Neural cell (in vitro differentiated cells): Measurements from ENCODE around the gene HLA-G. TPM values are rescaled to one million over a fixed set of nuclear protein-coding genes. Genes with fewer than 3 reads are reported as not detected.

Experiments used
- H2AFZ ChIP-seq: fragments of 200-600, 300-800 bp; sonication (generic), shearing (Covaris generic); 2 replicates; pipeline ENCODE4 v1.6.0; 2014; ENCODE audit warnings: low read depth, mild to moderate bottlenecking, antibody characterized with exemption, low read length, moderate library complexity
- H3F3A ChIP-seq: fragments of 200-600 bp; shearing (Covaris generic); 2 replicates; pipeline ENCODE4 v1.6.1; 2016; ENCODE audit warnings: mild to moderate bottlenecking, moderate library complexity, mixed read lengths, antibody characterized with exemption, low read length; ENCODE audit not compliant: insufficient read depth, poor library complexity, severe bottlenecking
- H3K27ac ChIP-seq: fragments of 200-600, 300-800 bp; sonication (generic), shearing (Covaris generic); 2 replicates; pipeline ENCODE4 v1.5.1; 2014; ENCODE audit warnings: mild to moderate bottlenecking, low read length, moderate library complexity
- H3K27me3 ChIP-seq: fragments of 300-800, 200-600 bp; sonication (generic), shearing (Covaris generic); 2 replicates; pipeline ENCODE4 v1.6.0; 2014; ENCODE audit warnings: mild to moderate bottlenecking, low read depth, low read length, moderate library complexity; ENCODE audit not compliant: insufficient read depth
- H3K36me3 ChIP-seq: fragments of 300-800, 200-600 bp; sonication (generic), shearing (Covaris generic); 2 replicates; pipeline ENCODE4 v1.5.1; 2014; ENCODE audit warnings: mild to moderate bottlenecking, antibody characterized with exemption, low read length, moderate library complexity; ENCODE audit not compliant: insufficient read depth
- H3K4me2 ChIP-seq: fragments of 300-800, 200-600 bp; sonication (generic), shearing (Covaris generic); 2 replicates; pipeline ENCODE4 v1.6.0; 2014; ENCODE audit warnings: mild to moderate bottlenecking, low read length
- H3K4me3 ChIP-seq: fragments of 300-800, 200-600 bp; sonication (generic), shearing (Covaris generic); 2 replicates; pipeline ENCODE4 v1.5.1; 2014; ENCODE audit warnings: mild to moderate bottlenecking, low read length, moderate library complexity
- H3K79me2 ChIP-seq: fragments of 200-600 bp; shearing (Covaris generic); replicated peaks from 2 replicates; pipeline ENCODE4 v1.6.0; 2014; ENCODE audit warnings: mild to moderate bottlenecking, low read length, moderate library complexity; ENCODE audit not compliant: insufficient read depth
- H3K9ac ChIP-seq: fragments of 300-800, 200-600 bp; sonication (generic), shearing (Covaris generic); 2 replicates; pipeline ENCODE4 v1.6.1; 2016; ENCODE audit warnings: mild to moderate bottlenecking, low read length, mixed read lengths
- H3K9me2 ChIP-seq: fragments of 200-600 bp; shearing (Covaris generic); 2 replicates; pipeline ENCODE4 v1.6.1; 2016; ENCODE audit warnings: mild to moderate bottlenecking, low read length, mixed read lengths; ENCODE audit not compliant: insufficient read depth
- H3K9me3 ChIP-seq: fragments of 200-600, 300-800 bp; sonication (generic), shearing (Covaris generic); 2 replicates; pipeline ENCODE4 v1.6.1; 2016; ENCODE audit warnings: mild to moderate bottlenecking, mixed run types, low read length, moderate library complexity, mixed read lengths
- H4K20me1 ChIP-seq: fragments of 200-600 bp; shearing (Covaris generic); 2 replicates; pipeline ENCODE4 v1.6.1; 2016; ENCODE audit warnings: mild to moderate bottlenecking, mixed run types; ENCODE audit not compliant: insufficient read depth
- CTCF ChIP-seq: fragments of 450-650 bp; IDR thresholded peaks from 2 replicates; pipeline ENCODE4 v1.5.1; 2014; ENCODE audit warnings: antibody characterized with exemption, mild to moderate bottlenecking, moderate library complexity; ENCODE audit not compliant: poor library complexity, severe bottlenecking
- EP300 ChIP-seq: fragments of 450-650 bp; conservative IDR thresholded peaks from 2 replicates; pipeline ENCODE4 v1.6.1; 2014; ENCODE audit warnings: antibody characterized with exemption, mild to moderate bottlenecking, moderate library complexity; ENCODE audit not compliant: poor library complexity, severe bottlenecking
- EZH2 ChIP-seq: fragments of 200-600, 300-800 bp; shearing (Covaris generic), sonication (generic); IDR thresholded peaks from 2 replicates; pipeline ENCODE4 v1.6.1; 2014; ENCODE audit warnings: antibody characterized with exemption, low read length, borderline replicate concordance, mild to moderate bottlenecking; ENCODE audit not compliant: insufficient read depth, poor library complexity, severe bottlenecking
- MXI1 ChIP-seq: fragments of 450-650 bp; conservative IDR thresholded peaks from 2 replicates; pipeline ENCODE4 v1.6.1; 2014; ENCODE audit warnings: antibody characterized with exemption, mild to moderate bottlenecking; ENCODE audit not compliant: poor library complexity, severe bottlenecking
- POLR2AphosphoS5 ChIP-seq: IDR thresholded peaks from 2 replicates; pipeline ENCODE4 v1.6.1; 2012
- RAD21 ChIP-seq: fragments of 450-650 bp; conservative IDR thresholded peaks from 2 replicates; pipeline ENCODE4 v1.6.1; 2014; ENCODE audit warnings: antibody characterized with exemption, mild to moderate bottlenecking, moderate library complexity
- REST ChIP-seq: IDR thresholded peaks from 2 replicates; pipeline ENCODE4 v1.6.1; 2012; ENCODE audit warnings: borderline replicate concordance
- SMC3 ChIP-seq: fragments of 450-650 bp; conservative IDR thresholded peaks from 2 replicates; pipeline ENCODE4 v1.6.1; 2014; ENCODE audit warnings: antibody characterized with exemption, mild to moderate bottlenecking, moderate library complexity; ENCODE audit not compliant: poor library complexity
- TAF1 ChIP-seq: IDR thresholded peaks from 2 replicates; pipeline ENCODE4 v1.6.1; 2012; ENCODE audit warnings: low read depth
- polyA plus RNA-seq: library from polyadenylated mRNA; depleted of rRNA; stranded (reverse); fragments of >200 nt; gene quantifications from 2 replicates; pipeline ENCODE4 v1.2.3, GENCODE V29; 2014

Gene HLA-G
- polyA plus RNA-seq, 1 donor from 2014 or later = not detected

- no peaks in the 10 kb centered on the region for H3K79me2 ChIP-seq
- H3K9ac ChIP-seq = no peak overlapping the region
- no peak overlapping the region for H3K4me3 ChIP-seq
- H3F3A ChIP-seq = no peaks in the 10 kb centered on the region
- H3K4me2 ChIP-seq = no peak overlapping the region
- H4K20me1 ChIP-seq = no peaks in the 10 kb centered on the region
- no peak overlapping the region for H3K27ac ChIP-seq
- H3K9me2 ChIP-seq = no peaks in the 10 kb centered on the region
- H3K36me3 ChIP-seq = no peaks in the 10 kb centered on the region
- H3K27me3 ChIP-seq = peaks cover 18% of the 10 kb centered on the region
- no peak overlapping the region for H2AFZ ChIP-seq
- H3K9me3 ChIP-seq = no peaks in the 10 kb centered on the region
- no peak for TF ChIP-seq TAF1
- TF ChIP-seq RAD21 = no peak
- no peak for TF ChIP-seq POLR2AphosphoS5
- no peak for TF ChIP-seq SMC3
- TF ChIP-seq EP300 = no peak
- TF ChIP-seq REST = no peak
- no peak for TF ChIP-seq CTCF
- no peak for TF ChIP-seq MXI1
- no peak for TF ChIP-seq EZH2
Observed at GRCh38 chr6:29851190-29851589, 23.6 kb downstream of the HLA-G start.

- no peaks in the 10 kb centered on the region for H3K79me2 ChIP-seq
- H3K36me3 ChIP-seq = no peaks in the 10 kb centered on the region
- H3K4me2 ChIP-seq = no peak overlapping the region
- H3K9me2 ChIP-seq = no peaks in the 10 kb centered on the region
- H3F3A ChIP-seq = no peaks in the 10 kb centered on the region
- no peaks in the 10 kb centered on the region for H3K9me3 ChIP-seq
- H3K9ac ChIP-seq = no peak overlapping the region
- no peak overlapping the region for H3K4me3 ChIP-seq
- H3K27ac ChIP-seq = no peak overlapping the region
- H4K20me1 ChIP-seq = no peaks in the 10 kb centered on the region
- TF ChIP-seq EZH2 (no peak), TAF1 (no peak), RAD21 (no peak), SMC3 (no peak), POLR2AphosphoS5 (no peak), MXI1 (no peak), EP300 (no peak), REST (no peak)
- peaks cover 12% of the 10 kb centered on the region for H3K27me3 ChIP-seq
- H2AFZ ChIP-seq = no peak overlapping the region
Observed at GRCh38 chr6:29853245-29853644, 25.6 kb downstream of the HLA-G start.
